Right kidney (tissue), 1 donor: ENCODE measurements around the gene SYP.
A peak's percentile ranks its signal among the peaks of the same experiment; 100 is the strongest.
"Not testable (repeated sequence)": the region's sequence is repeated elsewhere in the genome, so short reads cannot be mapped to it uniquely, and the experiment has no call there.

Experiments used
- DNase-seq: peaks from one replicate; pipeline ENCODE4 v3.0.0-alpha.2; 2016

Gene SYP

GRCh38 chrX:49189606-49190005 lies 10.4 kb downstream of the SYP start:
- DNase-seq = no peak

GRCh38 chrX:49188468-49189076 lies 11.4 kb downstream of the SYP start:
- DNase-seq = no peak

- DNase-seq = no peak
Measured at GRCh38 chrX:49187526-49187925, 12.5 kb downstream of the SYP start.

GRCh38 chrX:49187028-49187394 lies 13.0 kb downstream of the SYP start:
- DNase-seq = no peak

GRCh38 chrX:49186125-49187027 lies 13.6 kb downstream of the SYP start, which contains the start of gene PRICKLE3:
Gene PRICKLE3, minus strand, starts transcription at chrX:49186373. Its CDS starts 76 bp downstream, at chrX:49186297.
- peak; percentile 69 for DNase-seq

GRCh38 chrX:49184294-49185281 lies 15.4 kb downstream of the SYP start:
- DNase-seq = peak; percentile 67

GRCh38 chrX:49183701-49184281 lies 16.2 kb downstream of the SYP start:
- DNase-seq = no peak

- DNase-seq = no peak
Measured at GRCh38 chrX:49179358-49179757, 20.6 kb downstream of the SYP start.

- DNase-seq = no peak
Measured at GRCh38 chrX:49178537-49178936, 21.5 kb downstream of the SYP start.

GRCh38 chrX:49177873-49178480 lies 22.0 kb downstream of the SYP start:
- no peak for DNase-seq

GRCh38 chrX:49177338-49177833 lies 22.6 kb downstream of the SYP start:
- no peak for DNase-seq

- no peak for DNase-seq
Measured at GRCh38 chrX:49176421-49177326, 23.3 kb downstream of the SYP start.

GRCh38 chrX:49175435-49176274 lies 24.3 kb downstream of the SYP start:
- DNase-seq = no peak

GRCh38 chrX:49174723-49175122 lies 25.3 kb downstream of the SYP start:
- no peak for DNase-seq

GRCh38 chrX:49173544-49173943 lies 26.4 kb downstream of the SYP start:
- DNase-seq = not testable (repeated sequence)

GRCh38 chrX:49172280-49172780 lies 27.7 kb downstream of the SYP start:
- no peak for DNase-seq

GRCh38 chrX:49171752-49172279 lies 28.2 kb downstream of the SYP start, which contains the start of gene PLP2:
Gene PLP2, plus strand, starts transcription at chrX:49171898. Its CDS starts 103 bp downstream, at chrX:49172001.
- peak; percentile 59 for DNase-seq

- DNase-seq = no peak
Measured at GRCh38 chrX:49167740-49168108, 32.3 kb downstream of the SYP start.
